BJ (cell line): ENCODE measurements around the gene ZFP30. TPM values are rescaled to one million over a fixed set of nuclear protein-coding genes. Genes with fewer than 3 reads are reported as not detected.

Source experiments
- CTCF ChIA-PET: fragments of 350-600 bp; formaldehyde crosslinking; extraction: SDS; loops from one replicate; lab custom pipeline; 2021; ENCODE audit warnings: antibody characterized with exemption, inconsistent platforms; lab: Yijun Ruan, JAX
- POLR2A ChIA-PET: fragments of 300-600 bp; sonication (Branson Sonifier 250); formaldehyde crosslinking; extraction: SDS; loops from one replicate; lab custom pipeline; 2021; ENCODE audit warnings: antibody characterized with exemption; lab: Charles Lee
- DNase-seq: peaks from one replicate; pipeline ENCODE4 v3.0.0-alpha.2; 2011; ENCODE audit warnings: low read depth
- H3K27me3 ChIP-seq: 2 replicates; pipeline ENCODE4 v1.6.0; 2011; ENCODE audit warnings: low read length; ENCODE audit not compliant: control insufficient read depth, insufficient read depth
- H3K36me3 ChIP-seq: 2 replicates; pipeline ENCODE4 v1.5.1; 2011; ENCODE audit warnings: low read length; ENCODE audit not compliant: control insufficient read depth, insufficient read depth
- H3K4me3 ChIP-seq: 2 replicates; pipeline ENCODE4 v1.5.1; 2011; ENCODE audit warnings: low read depth, mild to moderate bottlenecking, control low read depth, low read length
- CTCF ChIP-seq: IDR thresholded peaks from 2 replicates; pipeline ENCODE4 v1.5.1; 2011; ENCODE audit warnings: low read depth, mild to moderate bottlenecking, control low read depth, inconsistent platforms, low read length, moderate library complexity; ENCODE audit not compliant: insufficient read depth
- polyA plus RNA-seq: library from polyadenylated mRNA; depleted of rRNA; stranded (reverse); fragments of >200 nt; gene quantifications from 2 replicates; pipeline ENCODE4 v1.2.3, GENCODE V29; 2011; rRNA removed
- small RNA-seq: library from RNA; depleted of rRNA; stranded (forward); fragments of <200 nt; gene quantifications from one replicate; pipeline ENCODE3, GENCODE V24; 2012; ENCODE audit warnings: low replicate concordance, low read depth; ENCODE audit not compliant: insufficient read length

ZFP30 gene
- polyA plus RNA-seq, 1 experiment, result 3.9 TPM

GRCh38 chr19:37564624-37565369 lies 90.5 kb downstream of the ZFP30 start:
- ChIA-PET POLR2A (no interaction called here), CTCF (no interaction called here)
- DNase-seq, result no peak
- Histone ChIP-seq H3K27me3 (no peaks in the 10 kb centered on the region), H3K4me3 (no peak overlapping the region), H3K36me3 (no peaks in the 10 kb centered on the region)
- no peak for TF ChIP-seq CTCF

Small RNAs within 50 kb of the gene (small RNA-seq; reads per million reads assigned to genes)
- not detected for gene SELENOKP1

Other genes with a start within 250 kb of the ZFP30 start
- gene ZNF569, start 188.0 kb downstream of the ZFP30 start, polyA plus RNA-seq, result 2.1 and 3.1 TPM in 2 replicates
- gene ZNF570, start 186.1 kb downstream of the ZFP30 start, polyA plus RNA-seq, result 1.4 and 3.5 TPM in 2 replicates
- gene ZNF793, start 148.5 kb downstream of the ZFP30 start, polyA plus RNA-seq, result 1.1 TPM in 2 replicates
- 1.0 and 1.3 TPM in 2 replicates for gene ZNF571, start 60.7 kb downstream of the ZFP30 start, polyA plus RNA-seq
- 0.58 and 0.65 TPM in 2 replicates for gene ZNF540, start 60.6 kb downstream of the ZFP30 start, polyA plus RNA-seq
- gene ZNF607, start 64.3 kb upstream of the ZFP30 start, polyA plus RNA-seq, result 1.7 and 2.1 TPM in 2 replicates
- 0.90 and 3.3 TPM in 2 replicates for gene ZNF573, start 124.1 kb upstream of the ZFP30 start, polyA plus RNA-seq